Keratinocyte (primary cell): ENCODE measurements around the gene ARHGAP28.

Source experiments
- CTCF ChIP-seq, 3 experiments: IDR thresholded peaks in 1 of 3; conservative IDR thresholded peaks in 1 of 3; optimal IDR thresholded peaks in 1 of 3; 2 replicates in 2 of 3; 3 replicates in 1 of 3; pipeline versions ENCODE3 to v1.5.1; 2011; ENCODE audit warnings: low read length in 3 of 3, mild to moderate bottlenecking in 3 of 3, moderate library complexity in 2 of 3, control low read depth in 1 of 3, inconsistent platforms in 1 of 3; ENCODE audit not compliant: insufficient read depth in 2 of 3; ENCODE audit errors: extremely low read depth in 1 of 3
- EZH2 ChIP-seq: IDR thresholded peaks from one replicate; pipeline ENCODE4 v1.6.1; 2012; ENCODE audit warnings: inconsistent platforms, mild to moderate bottlenecking, low read length, moderate library complexity

DNA sequence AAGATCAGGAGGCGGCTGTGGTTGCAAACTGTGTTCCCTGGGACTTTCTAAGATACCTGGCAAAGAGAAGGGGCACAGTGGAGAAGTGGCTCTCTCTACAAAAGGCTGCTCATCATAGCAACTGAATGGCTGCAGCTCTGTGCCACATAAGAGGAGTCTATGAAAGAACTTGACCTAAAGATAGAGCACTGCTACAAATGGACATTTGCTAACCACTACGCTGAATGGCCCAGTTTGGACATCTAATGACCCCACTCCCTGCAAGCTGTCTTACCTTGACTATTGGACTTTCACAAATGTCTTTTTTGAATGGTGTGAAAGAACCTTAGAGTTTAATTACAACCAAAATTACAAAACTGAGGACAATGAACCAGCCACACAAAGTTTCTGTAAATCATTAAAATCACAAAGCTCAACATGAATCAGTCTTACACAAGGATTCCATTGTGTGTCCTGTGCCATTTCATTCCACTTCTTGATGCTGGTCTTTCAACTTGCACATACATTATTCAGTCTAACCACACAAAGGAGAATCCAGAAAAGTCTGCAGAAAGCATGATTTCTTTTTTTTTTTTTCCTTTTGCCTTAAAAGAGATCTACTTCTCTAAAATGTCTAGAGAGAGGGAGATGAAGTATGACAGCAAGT is 234.1 kb downstream of the ARHGAP28 start:
- TF ChIP-seq CTCF (optimal IDR thresholded peaks at IDR 0.05 in 1 of 3, IDR thresholded peaks at IDR 0.05 in 1 of 3, conservative IDR thresholded peaks at IDR 0.05 in 1 of 3; ENCODE audit: extremely low read depth in 1 of 3, insufficient read depth in 2 of 3, low read length in 3 of 3) (no peak), EZH2 (no peak)
